Measurements from ENCODE around the gene CABLES1.
"Not testable (repeated sequence)": the region's sequence is repeated elsewhere in the genome, so short reads cannot be mapped to it uniquely, and the experiment has no call there.

CABLES1 gene, protein sequence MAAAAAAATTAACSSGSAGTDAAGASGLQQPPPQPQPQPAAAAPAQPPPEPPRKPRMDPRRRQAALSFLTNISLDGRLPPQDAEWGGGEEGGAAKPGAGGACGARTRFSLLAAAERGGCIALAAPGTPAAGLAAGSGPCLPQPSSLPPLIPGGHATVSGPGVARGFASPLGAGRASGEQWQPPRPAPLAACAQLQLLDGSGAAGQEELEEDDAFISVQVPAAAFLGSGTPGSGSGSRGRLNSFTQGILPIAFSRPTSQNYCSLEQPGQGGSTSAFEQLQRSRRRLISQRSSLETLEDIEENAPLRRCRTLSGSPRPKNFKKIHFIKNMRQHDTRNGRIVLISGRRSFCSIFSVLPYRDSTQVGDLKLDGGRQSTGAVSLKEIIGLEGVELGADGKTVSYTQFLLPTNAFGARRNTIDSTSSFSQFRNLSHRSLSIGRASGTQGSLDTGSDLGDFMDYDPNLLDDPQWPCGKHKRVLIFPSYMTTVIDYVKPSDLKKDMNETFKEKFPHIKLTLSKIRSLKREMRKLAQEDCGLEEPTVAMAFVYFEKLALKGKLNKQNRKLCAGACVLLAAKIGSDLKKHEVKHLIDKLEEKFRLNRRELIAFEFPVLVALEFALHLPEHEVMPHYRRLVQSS

GRCh38 chr18:23134780-23135549 lies at the start of gene CABLES1:
Gene CABLES1 (plus strand): TSS chr18:23135485. CDS start chr18:23135763, 278 bp downstream.
- ChIA-PET POLR2A (ENCODE audit: low non-redundant PET) (no interaction called here), CTCF (interaction anchor here (0.6 to 2.4 kb wide), 2 partner anchors 244 to 358 kb away, joined by 3 to 11 read pairs; no protein-coding TSS in a partner anchor)
- peak; percentile 21 for DNase-seq (ENCODE audit: low spot score)
- H3K27ac ChIP-seq, result peak within 1 kb of the TSS; percentile 68
- TF ChIP-seq, protein P1, sequence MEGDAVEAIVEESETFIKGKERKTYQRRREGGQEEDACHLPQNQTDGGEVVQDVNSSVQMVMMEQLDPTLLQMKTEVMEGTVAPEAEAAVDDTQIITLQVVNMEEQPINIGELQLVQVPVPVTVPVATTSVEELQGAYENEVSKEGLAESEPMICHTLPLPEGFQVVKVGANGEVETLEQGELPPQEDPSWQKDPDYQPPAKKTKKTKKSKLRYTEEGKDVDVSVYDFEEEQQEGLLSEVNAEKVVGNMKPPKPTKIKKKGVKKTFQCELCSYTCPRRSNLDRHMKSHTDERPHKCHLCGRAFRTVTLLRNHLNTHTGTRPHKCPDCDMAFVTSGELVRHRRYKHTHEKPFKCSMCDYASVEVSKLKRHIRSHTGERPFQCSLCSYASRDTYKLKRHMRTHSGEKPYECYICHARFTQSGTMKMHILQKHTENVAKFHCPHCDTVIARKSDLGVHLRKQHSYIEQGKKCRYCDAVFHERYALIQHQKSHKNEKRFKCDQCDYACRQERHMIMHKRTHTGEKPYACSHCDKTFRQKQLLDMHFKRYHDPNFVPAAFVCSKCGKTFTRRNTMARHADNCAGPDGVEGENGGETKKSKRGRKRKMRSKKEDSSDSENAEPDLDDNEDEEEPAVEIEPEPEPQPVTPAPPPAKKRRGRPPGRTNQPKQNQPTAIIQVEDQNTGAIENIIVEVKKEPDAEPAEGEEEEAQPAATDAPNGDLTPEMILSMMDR (conservative IDR thresholded peaks at IDR 0.05; ENCODE audit: low read depth), result no peak

GRCh38 chr18:23087352-23087751 lies 47.9 kb upstream of the CABLES1 start:
- TF ChIP-seq, protein P1 (conservative IDR thresholded peaks at IDR 0.05; ENCODE audit: low read depth), result no peak
- H3K27ac ChIP-seq, result no peak overlapping the region
- no peak for DNase-seq (ENCODE audit: low spot score)
- ChIA-PET CTCF (no interaction called here), POLR2A (ENCODE audit: low non-redundant PET) (no interaction called here)

DNA sequence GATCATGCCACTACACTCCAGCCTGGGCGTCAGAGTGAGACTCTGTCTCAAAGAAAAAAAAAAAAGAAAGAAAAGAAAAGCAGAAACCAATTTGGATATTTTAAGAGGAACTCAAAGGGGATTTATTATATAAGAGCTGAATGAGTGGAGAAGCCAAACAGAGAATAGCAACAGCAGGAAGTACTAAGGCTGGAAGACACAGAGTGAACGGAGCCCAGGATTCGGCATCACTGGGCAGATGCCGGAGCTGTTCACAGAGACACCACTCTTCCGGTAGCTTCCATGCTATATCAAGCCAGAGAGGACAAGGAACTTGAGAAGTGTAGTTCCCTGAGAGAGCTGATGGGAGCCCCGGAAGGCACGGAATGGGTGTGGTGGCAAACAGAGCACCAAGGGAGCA lies 47.0 kb upstream of the CABLES1 start:
- ChIA-PET POLR2A (ENCODE audit: low non-redundant PET) (no interaction called here), CTCF (no interaction called here)
- DNase-seq (ENCODE audit: low spot score), result no peak

GRCh38 chr18:23091017-23091993 lies 44.0 kb upstream of the CABLES1 start:
- H3K27ac ChIP-seq; POLR2A ChIA-PET (ENCODE audit: low non-redundant PET); DNase-seq (ENCODE audit: low spot score): not testable (repeated sequence)
- CTCF ChIA-PET, result interaction anchor here (0.6 kb wide), 1 partner anchor 34 kb away, joined by 6 read pairs; no protein-coding TSS in a partner anchor

More for the DNA sequence above, 47.0 kb upstream of the CABLES1 start:
- TF ChIP-seq, protein P1 (conservative IDR thresholded peaks at IDR 0.05; ENCODE audit: low read depth), result no peak
- no peak overlapping the region for H3K27ac ChIP-seq

GRCh38 chr18:23092121-23092520 lies 43.2 kb upstream of the CABLES1 start:
- CTCF ChIA-PET, result interaction anchor here (0.6 kb wide), 1 partner anchor 34 kb away, joined by 6 read pairs; no protein-coding TSS in a partner anchor

GRCh38 chr18:23093130-23093529 lies 42.2 kb upstream of the CABLES1 start:
- DNase-seq (ENCODE audit: low spot score); POLR2A ChIA-PET (ENCODE audit: low non-redundant PET); CTCF ChIA-PET; H3K27ac ChIP-seq: not testable (repeated sequence)

More at GRCh38 chr18:23092121-23092520, 43.2 kb upstream of the CABLES1 start:
- H3K27ac ChIP-seq, result no peak overlapping the region
- TF ChIP-seq, protein P1 (conservative IDR thresholded peaks at IDR 0.05; ENCODE audit: low read depth), result no peak
- POLR2A ChIA-PET (ENCODE audit: low non-redundant PET), result no interaction called here
- no peak for DNase-seq (ENCODE audit: low spot score)
